Tibial artery (tissue), 4 donors: Measurements from ENCODE around the gene NKG7.

Experiments used
- DNase-seq, 2 donors: peaks; one replicate each; pipeline ENCODE4 v3.0.0-alpha.2; 2019
- H3K27ac ChIP-seq, 2 donors: fragments of 200-600 bp; sonication (generic) in 1 of 2; 1 replicate in 1 of 2; 2 replicates in 1 of 2; pipeline ENCODE4 v1.5.1; 2018 to 2019; ENCODE audit warnings: mild to moderate bottlenecking in 1 of 2
- H3K27me3 ChIP-seq, 2 donors: fragments of 200-600 bp; sonication (generic) in 1 of 2; one replicate each; pipeline versions ENCODE4 v1.5.1 to v1.6.0; 2016 to 2019
- H3K36me3 ChIP-seq, 3 donors: fragments of 200-600 bp; sonication (generic) in 2 of 3; one replicate each; pipeline ENCODE4 v1.5.1; 2016 to 2019; ENCODE audit warnings: mild to moderate bottlenecking in 2 of 3
- H3K4me1 ChIP-seq, 4 donors: fragments of 200-600 bp; sonication (generic) in 2 of 4; 1 replicate in 3 of 4; 2 replicates in 1 of 4; pipeline ENCODE4 v1.5.1; 2016 to 2019
- H3K4me3 ChIP-seq, 2 donors: fragments of 200-600 bp; sonication (generic) in 1 of 2; 1 replicate in 1 of 2; 2 replicates in 1 of 2; pipeline ENCODE4 v1.5.1; 2018 to 2019; ENCODE audit warnings: mild to moderate bottlenecking in 2 of 2
- H3K9me3 ChIP-seq, 3 donors: fragments of 200-600 bp; sonication (generic) in 1 of 3; one replicate each; pipeline ENCODE4 v1.5.1; 2016 to 2019
- CTCF ChIP-seq, 2 experiments: fragments of 200-600 bp in 1 of 2; fragments of 450-650 bp in 1 of 2; IDR thresholded peaks; one replicate each; pipeline ENCODE4 v1.5.1; 2017 to 2019; ENCODE audit warnings: antibody characterized with exemption in 2 of 2, mild to moderate bottlenecking in 1 of 2, moderate library complexity in 1 of 2
- intact Hi-C: fragments of 100-400 bp; cut with DNase I; formaldehyde crosslinking; loops from one replicate; pipeline ENCODE4 v1.15.0; 2023; ENCODE audit warnings: low total_unique reads

The NKG7 gene

GRCh38 chr19:51367255-51367564, 5.2 kb downstream of the NKG7 start:
- intact Hi-C loops: loop anchor here (10.0 kb wide), 1 partner anchor 318 kb away; no protein-coding TSS in a partner anchor
- peaks cover 0 to 34% (median 24%) of the 10 kb centered on the region in 4 donors for H3K4me1 ChIP-seq
- H3K9me3 ChIP-seq: no peaks in the 10 kb centered on the region
- TF ChIP-seq CTCF (IDR thresholded peaks at IDR 0.05): no peak
- no peak for DNase-seq
- H3K36me3 ChIP-seq: no peaks in the 10 kb centered on the region
- no peaks in the 10 kb centered on the region for H3K27me3 ChIP-seq
- H3K4me3 ChIP-seq: peak overlapping the region; percentile 71 to 97
- H3K27ac ChIP-seq: peak overlapping the region; percentile 97

- peaks cover 0 to 34% (median 25%) of the 10 kb centered on the region in 4 donors for H3K4me1 ChIP-seq
- no peaks in the 10 kb centered on the region for H3K36me3 ChIP-seq
- TF ChIP-seq CTCF (IDR thresholded peaks at IDR 0.05): no peak
- DNase-seq: peak; percentile 99 to 100
- H3K27ac ChIP-seq: peak overlapping the region; percentile 97
- H3K27me3 ChIP-seq: no peaks in the 10 kb centered on the region
- H3K4me3 ChIP-seq: peak overlapping the region; percentile 71 to 97
- H3K9me3 ChIP-seq: no peaks in the 10 kb centered on the region
- intact Hi-C loops: loop anchor here (1.0 to 10.0 kb wide), 2 partner anchors 26 to 318 kb away; no protein-coding TSS in a partner anchor
These were observed 5.8 kb downstream of the NKG7 start for GRCh38 chr19:51366389-51367254.

GRCh38 chr19:51365965-51366388, 6.5 kb downstream of the NKG7 start, which contains the start of gene ETFB:
Gene ETFB, minus strand, starts transcription at chr19:51366388. Its CDS starts 62 bp downstream, at chr19:51366326.
- Histone ChIP-seq H3K4me1 (peaks cover 0 to 34% (median 25%) of the 10 kb centered on the region in 4 donors), H3K9me3 (no peaks in the 10 kb centered on the region), H3K27ac (peak within 1 kb of the TSS; percentile 97), H3K36me3 (no peaks in the 10 kb centered on the region), H3K4me3 (peak within 1 kb of the TSS; percentile 71 to 97), H3K27me3 (no peaks in the 10 kb centered on the region)
- TF ChIP-seq CTCF (IDR thresholded peaks at IDR 0.05): no peak
- no peak for DNase-seq
- intact Hi-C loops: loop anchor here (1.0 to 10.0 kb wide), 2 partner anchors 26 to 319 kb away; no protein-coding TSS in a partner anchor

- Histone ChIP-seq H3K9me3 (no peaks in the 10 kb centered on the region), H3K4me1 (peaks cover 0 to 34% (median 25%) of the 10 kb centered on the region in 4 donors), H3K36me3 (no peaks in the 10 kb centered on the region), H3K4me3 (peak overlapping the region; percentile 71 to 97), H3K27me3 (no peaks in the 10 kb centered on the region), H3K27ac (peak overlapping the region; percentile 97)
- intact Hi-C loops: loop anchor here (10.0 kb wide), 1 partner anchor 319 kb away; no protein-coding TSS in a partner anchor
- DNase-seq: peak in 1 of 2 donors; percentile 40
- no peak for TF ChIP-seq CTCF (IDR thresholded peaks at IDR 0.05)
These were observed 7.1 kb downstream of the NKG7 start for GRCh38 chr19:51365211-51365964.

- TF ChIP-seq CTCF (IDR thresholded peaks at IDR 0.05): no peak
- intact Hi-C loops: loop anchor here (10.0 kb wide), 1 partner anchor 320 kb away; no protein-coding TSS in a partner anchor
- no peak for DNase-seq
- Histone ChIP-seq H3K27ac (peak overlapping the region in 1 of 2 donors; percentile 97), H3K27me3 (no peaks in the 10 kb centered on the region), H3K9me3 (no peaks in the 10 kb centered on the region), H3K4me1 (peaks cover 0 to 34% (median 25%) of the 10 kb centered on the region in 4 donors), H3K4me3 (no peak overlapping the region), H3K36me3 (no peaks in the 10 kb centered on the region)
These were observed 8.0 kb downstream of the NKG7 start for GRCh38 chr19:51364200-51365106.
